HCT116 (cell line): ENCODE results near the gene LSM14A. TPM values are rescaled to one million over a fixed set of nuclear protein-coding genes. Genes with fewer than 3 reads are reported as not detected.

Experiments
- ATAC-seq: fragments of 200-7000 bp; cut with Tn5 transposase; 2 replicates; pipeline ENCODE4 v1.9.1; 2020; ENCODE audit warnings: mild to moderate bottlenecking, moderate library complexity
- BruUV-seq: library from RNA; stranded (reverse); fragments of 400-500 nt; replicated peaks from 2 replicates; lab custom pipeline; 2021; lab: Mats Ljungman, UMichigan
- CTCF ChIA-PET: fragments of 300-600 bp; sonication (Branson Sonifier 250); formaldehyde crosslinking; loops from one replicate; lab custom pipeline; 2021; ENCODE audit warnings: antibody characterized with exemption; lab: Charles Lee
- POLR2A ChIA-PET: fragments of 300-600, 350-600 bp; sonication (Branson Sonifier 250); formaldehyde crosslinking; loops from one replicate; lab custom pipeline; 2021; ENCODE audit warnings: antibody characterized with exemption; lab: Charles Lee
- RAD21 ChIA-PET, 2 experiments: fragments of 300-600 bp; sonication (Branson Sonifier 250); formaldehyde crosslinking; loops; one replicate each; lab custom pipeline; 2023; ENCODE audit warnings: low total read pairs in 2 of 2; ENCODE audit not compliant: uncharacterized antibody in 2 of 2, unreplicated experiment in 2 of 2, low non-redundant PET in 1 of 2; lab: Charles Lee
- DNase-seq: peaks from one replicate; pipeline ENCODE4 v3.0.0-alpha.2; 2010; ENCODE audit warnings: low read depth, low spot score
- H2AFZ ChIP-seq: fragments of 200-600 bp; shearing (Covaris generic), sonication (generic); 2 replicates; pipeline ENCODE4 v1.6.1; 2017; ENCODE audit warnings: low read depth, mixed run types, mixed read lengths, antibody characterized with exemption, low read length; ENCODE audit not compliant: poor library complexity, severe bottlenecking
- H3K27ac ChIP-seq: 2 replicates; pipeline ENCODE4 v1.5.1; 2012; ENCODE audit warnings: low read depth, low read length
- H3K27me3 ChIP-seq: fragments of 200-600 bp; sonication (generic); 2 replicates; pipeline ENCODE4 v1.6.1; 2016; ENCODE audit warnings: mixed run types, low read length, mixed read lengths; ENCODE audit not compliant: insufficient read depth
- H3K36me3 ChIP-seq, 2 experiments: fragments of 200-500 bp in 1 of 2; fragments of 200-600 bp in 1 of 2; sonication (Bioruptor generic) in 1 of 2; sonication (generic) in 1 of 2; 2 replicates each; pipeline versions ENCODE4 v1.5.1 to v1.6.1; 2014 to 2016; ENCODE audit warnings: low read length in 2 of 2, inconsistent platforms in 1 of 2, mixed read lengths in 1 of 2, mixed run types in 1 of 2; ENCODE audit not compliant: insufficient read depth in 2 of 2, control insufficient read depth in 1 of 2
- H3K4me1 ChIP-seq, 2 experiments: fragments of 200-600 bp in 1 of 2; sonication (generic) in 1 of 2; 2 replicates each; pipeline versions ENCODE4 v1.5.1 to v1.6.1; 2012 to 2017; ENCODE audit warnings: low read length in 2 of 2, inconsistent platforms in 1 of 2, mild to moderate bottlenecking in 1 of 2, mixed read lengths in 1 of 2, mixed run types in 1 of 2, moderate library complexity in 1 of 2; ENCODE audit not compliant: insufficient read depth in 2 of 2, control insufficient read depth in 1 of 2
- H3K4me2 ChIP-seq: fragments of 200-600 bp; sonication (generic); 2 replicates; pipeline ENCODE4 v1.6.1; 2017; ENCODE audit warnings: mixed run types, low read length, mixed read lengths
- H3K4me3 ChIP-seq, 2 experiments: fragments of 200-600 bp in 1 of 2; sonication (generic) in 1 of 2; replicated peaks in 1 of 2; 2 replicates each; pipeline ENCODE4 v1.5.1; 2011 to 2016; ENCODE audit warnings: low read length in 2 of 2, control low read depth in 1 of 2, low read depth in 1 of 2, mild to moderate bottlenecking in 1 of 2, mixed read lengths in 1 of 2, mixed run types in 1 of 2
- H3K79me2 ChIP-seq: fragments of 200-600 bp; sonication (generic); 2 replicates; pipeline ENCODE4 v1.6.1; 2017; ENCODE audit warnings: mild to moderate bottlenecking, mixed run types, low read length, moderate library complexity, mixed read lengths; ENCODE audit not compliant: insufficient read depth
- H3K9ac ChIP-seq: fragments of 200-600 bp; sonication (generic); 2 replicates; pipeline ENCODE4 v1.6.1; 2016; ENCODE audit warnings: low read length, mixed read lengths
- H3K9me2 ChIP-seq: fragments of 200-600 bp; sonication (generic), shearing (Covaris generic); 2 replicates; pipeline ENCODE4 v1.6.1; 2017; ENCODE audit warnings: mixed run types, mild to moderate bottlenecking, moderate library complexity; ENCODE audit not compliant: insufficient read depth
- H3K9me3 ChIP-seq, 2 experiments: fragments of 200-500 bp in 1 of 2; fragments of 200-600 bp in 1 of 2; sonication (Bioruptor generic) in 1 of 2; sonication (generic) in 1 of 2; 2 replicates each; pipeline ENCODE4 v1.6.1; 2014 to 2017; ENCODE audit warnings: low read length in 2 of 2, mixed read lengths in 2 of 2, inconsistent platforms in 1 of 2, low read depth in 1 of 2, mild to moderate bottlenecking in 1 of 2, mixed run types in 1 of 2, moderate library complexity in 1 of 2; ENCODE audit not compliant: control insufficient read depth in 1 of 2, insufficient read depth in 1 of 2
- H4K20me1 ChIP-seq: fragments of 200-600 bp; sonication (generic), shearing (Covaris generic); 2 replicates; pipeline ENCODE4 v1.6.1; 2017; ENCODE audit warnings: mixed run types, mild to moderate bottlenecking, moderate library complexity; ENCODE audit not compliant: insufficient read depth
- EGR1 ChIP-seq: IDR thresholded peaks from 2 replicates; pipeline ENCODE4 v1.6.1; 2012; ENCODE audit warnings: low read depth
- ELF1 ChIP-seq: IDR thresholded peaks from 2 replicates; pipeline ENCODE4 v1.6.1; 2012; ENCODE audit warnings: low read depth, borderline replicate concordance
- POLR2A ChIP-seq: IDR thresholded peaks from 2 replicates; pipeline ENCODE4 v1.7.0; 2011; ENCODE audit warnings: borderline replicate concordance; ENCODE audit not compliant: insufficient read depth, insufficient read length; ENCODE audit errors: extremely low read depth
- SP1 ChIP-seq: IDR thresholded peaks from 2 replicates; pipeline ENCODE4 v1.6.1; 2012; ENCODE audit warnings: low read depth
- SRF ChIP-seq: IDR thresholded peaks from 2 replicates; pipeline ENCODE4 v1.6.1; 2012; ENCODE audit warnings: low read depth
- TCF7L2 ChIP-seq: IDR thresholded peaks from 2 replicates; pipeline ENCODE4 v1.7.0; 2011; ENCODE audit warnings: borderline replicate concordance, inconsistent platforms; ENCODE audit not compliant: insufficient read depth, insufficient read length; ENCODE audit errors: extremely low read depth
- YY1 ChIP-seq: IDR thresholded peaks from 2 replicates; pipeline ENCODE4 v1.6.1; 2011; ENCODE audit warnings: low read length, low read depth, moderate library complexity, mild to moderate bottlenecking; ENCODE audit not compliant: insufficient replicate concordance; ENCODE audit errors: extremely low read depth
- ZFX ChIP-seq: fragments of 450-650 bp; IDR thresholded peaks from 2 replicates; pipeline ENCODE4 v1.6.1; 2017
- ZNF274 ChIP-seq: fragments of 200-500 bp; sonication (Bioruptor generic); IDR thresholded peaks from 2 replicates; pipeline ENCODE4 v1.6.1; 2014; ENCODE audit warnings: mild to moderate bottlenecking, low read depth, low read length, inconsistent platforms
- intact Hi-C: fragments of 100-400 bp; cut with micrococcal nuclease; formaldehyde crosslinking; loops from 2 replicates; pipeline ENCODE4 v1.10.0; 2022
- total RNA-seq: library from RNA; stranded (reverse); gene quantifications from one replicate; pipeline ENCODE4 v1.2.1, GENCODE V29; 2021; ENCODE audit not compliant: unreplicated experiment
- TF ChIP-seq, protein P1 (sequence below): IDR thresholded peaks from 2 replicates; pipeline ENCODE4 v1.6.1; 2012
- TF ChIP-seq, protein P2 (sequence below): IDR thresholded peaks from 2 replicates; pipeline ENCODE4 v1.6.1; 2012; ENCODE audit warnings: low read depth
- TF ChIP-seq, protein P3 (sequence below): IDR thresholded peaks from 2 replicates; pipeline ENCODE4 v1.6.1; 2011; ENCODE audit warnings: mild to moderate bottlenecking, low read length, moderate library complexity; ENCODE audit not compliant: insufficient replicate concordance; ENCODE audit errors: extremely low read depth

Gene LSM14A
- total RNA-seq, 1 experiment from 2014 or later = 120 TPM

DNA sequence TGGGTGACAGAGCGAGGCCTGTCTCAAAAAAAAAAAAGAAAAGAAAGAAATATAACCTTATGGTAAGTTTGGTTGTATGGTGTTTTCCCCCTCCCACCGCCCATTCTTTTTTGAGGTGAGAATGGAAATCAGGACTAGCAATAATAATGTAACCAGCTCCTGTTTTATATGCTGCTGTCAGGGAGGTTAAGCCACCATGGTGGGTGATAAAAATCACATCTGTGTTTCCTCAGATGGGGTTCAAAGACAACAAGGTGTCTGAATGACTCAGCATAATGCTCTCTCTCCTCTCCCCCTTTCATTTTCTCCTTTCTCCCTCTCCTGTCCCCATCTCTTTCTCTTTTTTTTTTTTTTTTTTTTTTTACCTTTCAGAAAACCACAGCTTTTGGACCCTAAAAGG, 53.7 kb downstream of the LSM14A start:
- no peak for DNase-seq
- Histone ChIP-seq H3K4me2 (no peak overlapping the region), H3K4me1 (peaks cover 7 to 17% of the 10 kb centered on the region in 2 experiments; a peak in 2 of 4 replicates), H3K9me3 (no peaks in the 10 kb centered on the region), H3K9ac (no peak overlapping the region), H2AFZ (no peak overlapping the region), H3K79me2 (peaks cover 38% of the 10 kb centered on the region), H3K27ac (no peak overlapping the region), H3K4me3 (no peak overlapping the region), H4K20me1 (0 out of 2 replicates have a peak, but pooled peaks cover 2% of the 10 kb centered on the region), H3K36me3 (peaks cover 69 to 73% of the 10 kb centered on the region in 2 experiments), H3K27me3 (no peaks in the 10 kb centered on the region), H3K9me2 (no peaks in the 10 kb centered on the region)
- TF ChIP-seq SRF = no peak
- TF ChIP-seq ZFX = no peak
- TF ChIP-seq TCF7L2 = no peak
- TF ChIP-seq ZNF274 = no peak
- no peak for TF ChIP-seq SP1
- TF ChIP-seq POLR2A = no peak
- no peak for TF ChIP-seq YY1
- TF ChIP-seq EGR1 = no peak
- TF ChIP-seq ELF1 = no peak
- TF ChIP-seq, protein P1, sequence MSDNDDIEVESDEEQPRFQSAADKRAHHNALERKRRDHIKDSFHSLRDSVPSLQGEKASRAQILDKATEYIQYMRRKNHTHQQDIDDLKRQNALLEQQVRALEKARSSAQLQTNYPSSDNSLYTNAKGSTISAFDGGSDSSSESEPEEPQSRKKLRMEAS = no peak
- CTCF ChIA-PET = interaction anchor here (1.2 kb wide), 1 partner anchor 448 kb away, joined by 3 read pairs; no protein-coding TSS in a partner anchor
- ATAC-seq = no peak
- intact Hi-C loops = no loop called here
- POLR2A ChIA-PET = interaction anchor here (0.7 kb wide), 1 partner anchor 44 kb away, joined by 5 read pairs; no protein-coding TSS in a partner anchor
- no TSS peak for BruUV-seq
- RAD21 ChIA-PET = no interaction called here

DNA sequence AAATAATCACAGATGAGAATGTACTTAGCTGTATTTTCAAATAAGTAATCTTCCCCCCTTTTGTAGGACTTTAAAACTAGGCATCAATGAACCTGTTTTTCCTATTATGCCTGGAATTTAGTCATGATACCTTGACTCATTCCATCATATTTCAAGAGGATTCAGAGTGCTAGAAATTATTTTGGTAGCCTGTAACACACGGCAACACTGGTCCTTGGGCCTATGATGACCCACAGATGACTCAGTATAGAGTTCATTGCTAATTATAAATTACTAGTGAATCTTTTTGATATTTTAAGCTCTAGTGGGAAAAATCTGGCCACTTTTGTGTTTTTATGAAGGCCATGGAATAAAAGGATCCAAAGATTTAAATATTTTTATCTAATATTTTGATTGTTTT, 56.0 kb downstream of the LSM14A start:
- intact Hi-C loops = no loop called here
- no peak overlapping the region for H3K4me3 ChIP-seq
- BruUV-seq = no TSS peak
- RAD21 ChIA-PET = no interaction called here
- no peak overlapping the region for H3K27ac ChIP-seq
- peaks cover 50 to 52% of the 10 kb centered on the region in 2 experiments for H3K36me3 ChIP-seq
- H3K9ac ChIP-seq = no peak overlapping the region
- CTCF ChIA-PET = interaction anchor here (0.7 to 1.1 kb wide), 2 partner anchors 8 to 9 kb away, joined by 3 read pairs; no protein-coding TSS in a partner anchor
- H4K20me1 ChIP-seq = 0 out of 2 replicates have a peak, but pooled peaks cover 2% of the 10 kb centered on the region
- H3K4me2 ChIP-seq = no peak overlapping the region
- H3K79me2 ChIP-seq = peaks cover 20% of the 10 kb centered on the region
- no peaks in the 10 kb centered on the region for H3K9me2 ChIP-seq
- H2AFZ ChIP-seq = no peak overlapping the region
- ATAC-seq (no peak), DNase-seq (no peak)
- POLR2A ChIA-PET = no interaction called here
- H3K27me3 ChIP-seq = no peaks in the 10 kb centered on the region
- H3K9me3 ChIP-seq = no peaks in the 10 kb centered on the region
- peaks cover 22 to 40% of the 10 kb centered on the region in 2 experiments for H3K4me1 ChIP-seq
- TF ChIP-seq, protein P2, sequence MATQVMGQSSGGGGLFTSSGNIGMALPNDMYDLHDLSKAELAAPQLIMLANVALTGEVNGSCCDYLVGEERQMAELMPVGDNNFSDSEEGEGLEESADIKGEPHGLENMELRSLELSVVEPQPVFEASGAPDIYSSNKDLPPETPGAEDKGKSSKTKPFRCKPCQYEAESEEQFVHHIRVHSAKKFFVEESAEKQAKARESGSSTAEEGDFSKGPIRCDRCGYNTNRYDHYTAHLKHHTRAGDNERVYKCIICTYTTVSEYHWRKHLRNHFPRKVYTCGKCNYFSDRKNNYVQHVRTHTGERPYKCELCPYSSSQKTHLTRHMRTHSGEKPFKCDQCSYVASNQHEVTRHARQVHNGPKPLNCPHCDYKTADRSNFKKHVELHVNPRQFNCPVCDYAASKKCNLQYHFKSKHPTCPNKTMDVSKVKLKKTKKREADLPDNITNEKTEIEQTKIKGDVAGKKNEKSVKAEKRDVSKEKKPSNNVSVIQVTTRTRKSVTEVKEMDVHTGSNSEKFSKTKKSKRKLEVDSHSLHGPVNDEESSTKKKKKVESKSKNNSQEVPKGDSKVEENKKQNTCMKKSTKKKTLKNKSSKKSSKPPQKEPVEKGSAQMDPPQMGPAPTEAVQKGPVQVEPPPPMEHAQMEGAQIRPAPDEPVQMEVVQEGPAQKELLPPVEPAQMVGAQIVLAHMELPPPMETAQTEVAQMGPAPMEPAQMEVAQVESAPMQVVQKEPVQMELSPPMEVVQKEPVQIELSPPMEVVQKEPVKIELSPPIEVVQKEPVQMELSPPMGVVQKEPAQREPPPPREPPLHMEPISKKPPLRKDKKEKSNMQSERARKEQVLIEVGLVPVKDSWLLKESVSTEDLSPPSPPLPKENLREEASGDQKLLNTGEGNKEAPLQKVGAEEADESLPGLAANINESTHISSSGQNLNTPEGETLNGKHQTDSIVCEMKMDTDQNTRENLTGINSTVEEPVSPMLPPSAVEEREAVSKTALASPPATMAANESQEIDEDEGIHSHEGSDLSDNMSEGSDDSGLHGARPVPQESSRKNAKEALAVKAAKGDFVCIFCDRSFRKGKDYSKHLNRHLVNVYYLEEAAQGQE = no peak
- no peak for TF ChIP-seq EGR1
- TF ChIP-seq, protein P3, sequence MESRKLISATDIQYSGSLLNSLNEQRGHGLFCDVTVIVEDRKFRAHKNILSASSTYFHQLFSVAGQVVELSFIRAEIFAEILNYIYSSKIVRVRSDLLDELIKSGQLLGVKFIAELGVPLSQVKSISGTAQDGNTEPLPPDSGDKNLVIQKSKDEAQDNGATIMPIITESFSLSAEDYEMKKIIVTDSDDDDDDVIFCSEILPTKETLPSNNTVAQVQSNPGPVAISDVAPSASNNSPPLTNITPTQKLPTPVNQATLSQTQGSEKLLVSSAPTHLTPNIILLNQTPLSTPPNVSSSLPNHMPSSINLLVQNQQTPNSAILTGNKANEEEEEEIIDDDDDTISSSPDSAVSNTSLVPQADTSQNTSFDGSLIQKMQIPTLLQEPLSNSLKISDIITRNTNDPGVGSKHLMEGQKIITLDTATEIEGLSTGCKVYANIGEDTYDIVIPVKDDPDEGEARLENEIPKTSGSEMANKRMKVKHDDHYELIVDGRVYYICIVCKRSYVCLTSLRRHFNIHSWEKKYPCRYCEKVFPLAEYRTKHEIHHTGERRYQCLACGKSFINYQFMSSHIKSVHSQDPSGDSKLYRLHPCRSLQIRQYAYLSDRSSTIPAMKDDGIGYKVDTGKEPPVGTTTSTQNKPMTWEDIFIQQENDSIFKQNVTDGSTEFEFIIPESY = no peak
- TF ChIP-seq YY1 = no peak
